Measurements from ENCODE around the gene G0S2.

DNA sequence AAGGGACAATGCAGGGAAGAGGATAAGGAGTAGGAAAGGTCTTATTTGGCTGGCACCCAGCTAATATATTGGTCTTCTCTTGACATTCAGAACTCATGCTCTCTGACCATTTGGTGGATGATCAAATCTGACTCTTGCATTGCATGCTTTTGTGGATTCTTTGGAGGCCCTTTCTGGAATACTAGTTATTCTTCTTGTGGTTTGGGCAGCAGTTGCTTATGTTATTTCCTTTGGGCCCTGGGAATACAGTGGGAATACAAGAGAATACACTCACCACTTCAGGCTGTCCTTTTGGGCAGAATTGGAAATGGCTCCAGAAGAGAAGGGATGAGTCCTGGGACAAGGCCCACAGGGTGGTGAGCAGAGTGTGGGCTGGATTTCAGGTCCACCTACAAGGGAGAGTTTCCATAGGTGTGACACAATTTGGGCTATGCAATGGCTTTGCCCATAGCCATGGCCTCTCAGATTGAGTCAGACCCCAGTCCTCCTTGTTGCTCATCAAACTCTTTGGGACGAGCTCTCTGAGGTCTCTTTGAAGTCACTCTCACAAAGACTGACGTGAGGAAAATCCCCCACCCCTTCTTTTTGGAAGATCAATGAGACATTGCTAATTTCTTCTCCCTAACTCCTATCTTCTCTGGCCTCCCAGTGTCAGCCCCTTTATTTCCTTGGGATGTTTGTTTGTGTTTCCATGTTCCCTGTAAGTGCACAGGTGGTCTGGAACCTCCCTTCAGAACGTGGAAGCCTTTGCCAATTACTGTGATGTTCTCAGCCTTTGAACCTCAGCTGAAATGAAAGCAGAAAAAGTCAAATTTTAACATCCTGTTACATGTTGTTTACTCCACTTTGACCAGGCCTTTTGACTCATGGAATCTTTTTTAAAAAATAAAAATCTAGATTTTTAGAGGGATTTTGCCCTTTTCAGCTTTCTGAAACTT lies 48.8 kb downstream of the G0S2 start:
- TF ChIP-seq, protein P1, sequence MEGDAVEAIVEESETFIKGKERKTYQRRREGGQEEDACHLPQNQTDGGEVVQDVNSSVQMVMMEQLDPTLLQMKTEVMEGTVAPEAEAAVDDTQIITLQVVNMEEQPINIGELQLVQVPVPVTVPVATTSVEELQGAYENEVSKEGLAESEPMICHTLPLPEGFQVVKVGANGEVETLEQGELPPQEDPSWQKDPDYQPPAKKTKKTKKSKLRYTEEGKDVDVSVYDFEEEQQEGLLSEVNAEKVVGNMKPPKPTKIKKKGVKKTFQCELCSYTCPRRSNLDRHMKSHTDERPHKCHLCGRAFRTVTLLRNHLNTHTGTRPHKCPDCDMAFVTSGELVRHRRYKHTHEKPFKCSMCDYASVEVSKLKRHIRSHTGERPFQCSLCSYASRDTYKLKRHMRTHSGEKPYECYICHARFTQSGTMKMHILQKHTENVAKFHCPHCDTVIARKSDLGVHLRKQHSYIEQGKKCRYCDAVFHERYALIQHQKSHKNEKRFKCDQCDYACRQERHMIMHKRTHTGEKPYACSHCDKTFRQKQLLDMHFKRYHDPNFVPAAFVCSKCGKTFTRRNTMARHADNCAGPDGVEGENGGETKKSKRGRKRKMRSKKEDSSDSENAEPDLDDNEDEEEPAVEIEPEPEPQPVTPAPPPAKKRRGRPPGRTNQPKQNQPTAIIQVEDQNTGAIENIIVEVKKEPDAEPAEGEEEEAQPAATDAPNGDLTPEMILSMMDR (conservative IDR thresholded peaks at IDR 0.05 in 1 of 2, IDR thresholded peaks at IDR 0.05 in 1 of 2; ENCODE audit: extremely low read depth in 1 of 2, insufficient read depth in 1 of 2, low read depth in 1 of 2, low read length in 2 of 2), result no peak
- no peak for TF ChIP-seq EZH2 (IDR thresholded peaks at IDR 0.05; ENCODE audit: borderline replicate concordance, low read length)
